ENCODE measurements around the gene SEMA5B.

The SEMA5B gene

GRCh38 chr3:122924056-122924455 is 103.5 kb downstream of the SEMA5B start:
- no peak for TF ChIP-seq CTCF (conservative IDR thresholded peaks at IDR 0.05; ENCODE audit: low read depth, low read length)
- no peak overlapping the region for H3K4me3 ChIP-seq (ENCODE audit: low read length)
- DNase-seq (ENCODE audit: low read depth): no peak

- no peak overlapping the region for H3K4me3 ChIP-seq (ENCODE audit: low read length)
- DNase-seq (ENCODE audit: low read depth): no peak
- no peak for TF ChIP-seq CTCF (conservative IDR thresholded peaks at IDR 0.05; ENCODE audit: low read depth, low read length)
Measured at GRCh38 chr3:122923611-122924010, 104.0 kb downstream of the SEMA5B start.

- no peak overlapping the region for H3K4me3 ChIP-seq (ENCODE audit: low read length)
- DNase-seq (ENCODE audit: low read depth): no peak
- peak; percentile 24 for TF ChIP-seq CTCF (conservative IDR thresholded peaks at IDR 0.05; ENCODE audit: low read depth, low read length)
Measured at GRCh38 chr3:122921791-122922651, 105.5 kb downstream of the SEMA5B start.

- TF ChIP-seq CTCF (conservative IDR thresholded peaks at IDR 0.05; ENCODE audit: low read depth, low read length): no peak
- no peak for DNase-seq (ENCODE audit: low read depth)
- no peak overlapping the region for H3K4me3 ChIP-seq (ENCODE audit: low read length)
Measured at GRCh38 chr3:122920986-122921385, 106.6 kb downstream of the SEMA5B start.

- H3K4me3 ChIP-seq (ENCODE audit: low read length): no peak overlapping the region
- TF ChIP-seq CTCF (conservative IDR thresholded peaks at IDR 0.05; ENCODE audit: low read depth, low read length): no peak
- no peak for DNase-seq (ENCODE audit: low read depth)
Measured at GRCh38 chr3:122919291-122919610, 108.3 kb downstream of the SEMA5B start.

GRCh38 chr3:122918576-122919290 is 108.8 kb downstream of the SEMA5B start:
- H3K4me3 ChIP-seq (ENCODE audit: low read length): no peak overlapping the region
- TF ChIP-seq CTCF (conservative IDR thresholded peaks at IDR 0.05; ENCODE audit: low read depth, low read length): no peak
- no peak for DNase-seq (ENCODE audit: low read depth)

- H3K4me3 ChIP-seq (ENCODE audit: low read length): no peak overlapping the region
- DNase-seq (ENCODE audit: low read depth): no peak
- no peak for TF ChIP-seq CTCF (conservative IDR thresholded peaks at IDR 0.05; ENCODE audit: low read depth, low read length)
Measured at GRCh38 chr3:122917412-122917811, 110.2 kb downstream of the SEMA5B start.

All from retinal pigment epithelial cell (primary cell).